Liver (tissue), 9 donors: ENCODE measurements around the gene VPS11. TPM values are rescaled to one million over a fixed set of nuclear protein-coding genes. Genes with fewer than 3 reads are reported as not detected.

Experiments
- DNase-seq: peaks from one replicate; pipeline ENCODE4 v3.0.0-alpha.2; 2017; ENCODE audit warnings: low spot score
- H3K27ac ChIP-seq, 2 donors: one replicate each; pipeline ENCODE4 v1.7.0; 2013; ENCODE audit warnings: inconsistent platforms in 2 of 2, low read length in 2 of 2, control low read depth in 1 of 2, low read depth in 1 of 2, mild to moderate bottlenecking in 1 of 2
- H3K27me3 ChIP-seq, 4 donors: one replicate each; pipeline versions ENCODE4 v1.6.1 to v1.7.0; 2013; ENCODE audit warnings: low read length in 3 of 4, inconsistent platforms in 1 of 4, mild to moderate bottlenecking in 1 of 4, moderate library complexity in 1 of 4; ENCODE audit not compliant: control insufficient read depth in 4 of 4, insufficient read depth in 4 of 4
- H3K36me3 ChIP-seq, 4 donors: one replicate each; pipeline versions ENCODE4 v1.6.1 to v1.7.0; 2013; ENCODE audit warnings: low read length in 3 of 4, mild to moderate bottlenecking in 3 of 4, low read depth in 1 of 4, moderate library complexity in 1 of 4; ENCODE audit not compliant: control insufficient read depth in 4 of 4, insufficient read depth in 3 of 4
- H3K4me1 ChIP-seq, 4 donors: one replicate each; pipeline versions ENCODE4 v1.6.1 to v1.7.0; 2013; ENCODE audit warnings: low read length in 3 of 4, mild to moderate bottlenecking in 3 of 4, moderate library complexity in 1 of 4; ENCODE audit not compliant: control insufficient read depth in 4 of 4, insufficient read depth in 4 of 4
- H3K4me3 ChIP-seq, 3 donors: one replicate each; pipeline versions ENCODE4 v1.6.1 to v1.7.0; 2013; ENCODE audit warnings: low read length in 3 of 3, control low read depth in 1 of 3, low read depth in 1 of 3, mild to moderate bottlenecking in 1 of 3
- H3K9ac ChIP-seq, 2 donors: one replicate each; pipeline ENCODE4 v1.7.0; 2013; ENCODE audit warnings: low read length in 2 of 2, mild to moderate bottlenecking in 2 of 2, moderate library complexity in 2 of 2, control low read depth in 1 of 2, low read depth in 1 of 2
- H3K9me3 ChIP-seq, 4 donors: one replicate each; pipeline versions ENCODE4 v1.6.1 to v1.7.0; 2013; ENCODE audit warnings: low read length in 3 of 4; ENCODE audit not compliant: control insufficient read depth in 4 of 4
- EGR1 ChIP-seq, 2 donors: IDR thresholded peaks; 2 replicates each; pipeline ENCODE4 v1.6.1; 2016 to 2018; ENCODE audit warnings: antibody characterized with exemption in 2 of 2, low read depth in 2 of 2
- FOXA1 ChIP-seq: IDR thresholded peaks from 2 replicates; pipeline ENCODE4 v1.6.1; 2016; ENCODE audit warnings: antibody characterized with exemption
- GABPA ChIP-seq, 2 donors: IDR thresholded peaks in 1 of 2; conservative IDR thresholded peaks in 1 of 2; 2 replicates each; pipeline ENCODE4 v1.6.1; 2016; ENCODE audit warnings: antibody characterized with exemption in 2 of 2, mild to moderate bottlenecking in 1 of 2, moderate library complexity in 1 of 2
- HNF4A ChIP-seq, 2 donors: conservative IDR thresholded peaks; 2 replicates each; pipeline ENCODE4 v1.6.1; 2016; ENCODE audit warnings: antibody characterized with exemption in 2 of 2, mild to moderate bottlenecking in 2 of 2
- HNF4G ChIP-seq: IDR thresholded peaks from 2 replicates; pipeline ENCODE4 v1.6.1; 2016; ENCODE audit warnings: antibody characterized with exemption
- JUND ChIP-seq, 2 donors: IDR thresholded peaks; 2 replicates each; pipeline ENCODE4 v1.6.1; 2016; ENCODE audit warnings: antibody characterized with exemption in 2 of 2
- NR2F2 ChIP-seq: IDR thresholded peaks from 2 replicates; pipeline ENCODE4 v1.6.1; 2016; ENCODE audit warnings: antibody characterized with exemption
- RAD21 ChIP-seq, 2 donors: IDR thresholded peaks; 2 replicates each; pipeline ENCODE4 v1.6.1; 2016; ENCODE audit warnings: antibody characterized with exemption in 2 of 2, mild to moderate bottlenecking in 2 of 2
- RXRA ChIP-seq, 2 donors: IDR thresholded peaks; 2 replicates each; pipeline ENCODE4 v1.6.1; 2017 to 2018; ENCODE audit warnings: antibody characterized with exemption in 2 of 2, mild to moderate bottlenecking in 1 of 2
- SP1 ChIP-seq: IDR thresholded peaks from 2 replicates; pipeline ENCODE4 v1.6.1; 2018; ENCODE audit warnings: antibody characterized with exemption, mild to moderate bottlenecking
- TAF1 ChIP-seq: conservative IDR thresholded peaks from 2 replicates; pipeline ENCODE4 v1.6.1; 2016; ENCODE audit warnings: antibody characterized with exemption, mild to moderate bottlenecking
- WGBS: extraction: QIAGEN DNeasy Blood & Tissue Kit; methylation state at CpG from one replicate; pipeline ENCODE4 v1.1.7; 2013; 5-methylcytosine and 5-hydroxymethylcytosine counted together
- polyA plus RNA-seq, 2 donors: library from polyadenylated mRNA; stranded (reverse) in 1 of 2; unstranded in 1 of 2; fragments of 200-250 nt in 1 of 2; fragments of >200 nt in 1 of 2; fragmentation: Nextera tagmentation in 1 of 2; extraction: Ambion mirVana in 1 of 2; gene quantifications; one replicate each; pipeline versions ENCODE4 v1.2.1 to v1.2.3, GENCODE V29; 2013 to 2015
- total RNA-seq, 2 donors: library from RNA; depleted of rRNA; stranded (reverse); fragments of >200 nt; gene quantifications; one replicate each; pipeline ENCODE4 v1.2.3, GENCODE V29; 2014
- TF ChIP-seq, protein P1 (sequence below): fragments of 150-350 bp; IDR thresholded peaks from 2 replicates; pipeline ENCODE4 v1.5.1; 2017; ENCODE audit warnings: improper control_type of control experiment, low read depth, low read length; ENCODE audit not compliant: missing input control
- TF ChIP-seq, protein P2 (sequence below): IDR thresholded peaks from 2 replicates; pipeline ENCODE4 v1.6.1; 2016; ENCODE audit warnings: antibody characterized with exemption
- TF ChIP-seq, protein P3 (sequence below): IDR thresholded peaks from 2 replicates; pipeline ENCODE4 v1.6.1; 2016; ENCODE audit warnings: antibody characterized with exemption
- donor health status: healthy.
- donor health status: healthy.
- donor health status: healthy.
- donor health status: healthy.
- donor health status: healthy.

Gene VPS11
- total and polyA plus RNA-seq, 4 donors = 7.2 to 17.4 (median 12.2) TPM

GRCh38 chr11:119065369-119065768 is 2.2 kb upstream of the VPS11 start:
- DNase-seq = no peak

DNA sequence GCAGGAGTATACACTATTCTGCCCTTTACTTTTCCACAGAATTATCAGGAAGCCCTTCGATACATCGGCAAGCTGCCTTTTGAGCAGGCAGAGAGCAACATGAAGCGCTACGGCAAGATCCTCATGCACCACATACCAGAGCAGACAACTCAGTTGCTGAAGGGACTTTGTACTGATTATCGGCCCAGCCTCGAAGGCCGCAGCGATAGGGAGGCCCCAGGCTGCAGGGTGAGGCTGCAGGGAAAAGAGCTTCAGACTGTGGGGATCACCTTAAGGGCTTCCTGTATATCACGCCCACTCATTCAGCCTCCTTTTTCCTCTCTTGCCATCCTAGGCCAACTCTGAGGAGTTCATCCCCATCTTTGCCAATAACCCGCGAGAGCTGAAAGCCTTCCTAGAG is 10.2 kb downstream of the VPS11 start:
- Histone ChIP-seq H3K4me3 (no peak overlapping the region), H3K9me3 (no peaks in the 10 kb centered on the region), H3K4me1 (no peaks in the 10 kb centered on the region), H3K27ac (no peak overlapping the region), H3K27me3 (no peaks in the 10 kb centered on the region), H3K36me3 (peaks cover 21 to 76% (median 63%) of the 10 kb centered on the region in 4 donors), H3K9ac (no peak overlapping the region)
- TF ChIP-seq JUND (IDR thresholded peaks at IDR 0.05) (no peak), SP1 (no peak), RXRA (IDR thresholded peaks at IDR 0.05) (no peak), RAD21 (IDR thresholded peaks at IDR 0.05) (no peak), HNF4G (no peak), NR2F2 (no peak), TAF1 (no peak), EGR1 (IDR thresholded peaks at IDR 0.05; ENCODE audit: low read depth in 2 of 2) (no peak), GABPA (IDR thresholded peaks at IDR 0.05 in 1 of 2, conservative IDR thresholded peaks at IDR 0.05 in 1 of 2) (no peak)
- TF ChIP-seq, protein P1, sequence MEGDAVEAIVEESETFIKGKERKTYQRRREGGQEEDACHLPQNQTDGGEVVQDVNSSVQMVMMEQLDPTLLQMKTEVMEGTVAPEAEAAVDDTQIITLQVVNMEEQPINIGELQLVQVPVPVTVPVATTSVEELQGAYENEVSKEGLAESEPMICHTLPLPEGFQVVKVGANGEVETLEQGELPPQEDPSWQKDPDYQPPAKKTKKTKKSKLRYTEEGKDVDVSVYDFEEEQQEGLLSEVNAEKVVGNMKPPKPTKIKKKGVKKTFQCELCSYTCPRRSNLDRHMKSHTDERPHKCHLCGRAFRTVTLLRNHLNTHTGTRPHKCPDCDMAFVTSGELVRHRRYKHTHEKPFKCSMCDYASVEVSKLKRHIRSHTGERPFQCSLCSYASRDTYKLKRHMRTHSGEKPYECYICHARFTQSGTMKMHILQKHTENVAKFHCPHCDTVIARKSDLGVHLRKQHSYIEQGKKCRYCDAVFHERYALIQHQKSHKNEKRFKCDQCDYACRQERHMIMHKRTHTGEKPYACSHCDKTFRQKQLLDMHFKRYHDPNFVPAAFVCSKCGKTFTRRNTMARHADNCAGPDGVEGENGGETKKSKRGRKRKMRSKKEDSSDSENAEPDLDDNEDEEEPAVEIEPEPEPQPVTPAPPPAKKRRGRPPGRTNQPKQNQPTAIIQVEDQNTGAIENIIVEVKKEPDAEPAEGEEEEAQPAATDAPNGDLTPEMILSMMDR = no peak
- TF ChIP-seq, protein P2, sequence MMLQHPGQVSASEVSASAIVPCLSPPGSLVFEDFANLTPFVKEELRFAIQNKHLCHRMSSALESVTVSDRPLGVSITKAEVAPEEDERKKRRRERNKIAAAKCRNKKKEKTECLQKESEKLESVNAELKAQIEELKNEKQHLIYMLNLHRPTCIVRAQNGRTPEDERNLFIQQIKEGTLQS = no peak
- 96% methylated on average over 11 of the region's 11 CpGs for WGBS
- no peak for DNase-seq

More at GRCh38 chr11:119065369-119065768, 2.2 kb upstream of the VPS11 start:
- Histone ChIP-seq H3K27me3 (no peaks in the 10 kb centered on the region), H3K36me3 (peaks cover 0 to 6% (median 3%) of the 10 kb centered on the region in 4 donors), H3K4me1 (peaks cover 2 to 24% (median 16%) of the 10 kb centered on the region in 4 donors), H3K9ac (no peak overlapping the region), H3K9me3 (no peaks in the 10 kb centered on the region), H3K4me3 (no peak overlapping the region), H3K27ac (no peak overlapping the region)
- TF ChIP-seq, protein P1 = peak; percentile 21
- peak; percentile 21 to 45 for TF ChIP-seq RAD21 (IDR thresholded peaks at IDR 0.05)
- no peak for TF ChIP-seq SP1
- WGBS = 74% methylated on average over 4 of the region's 4 CpGs

DNA sequence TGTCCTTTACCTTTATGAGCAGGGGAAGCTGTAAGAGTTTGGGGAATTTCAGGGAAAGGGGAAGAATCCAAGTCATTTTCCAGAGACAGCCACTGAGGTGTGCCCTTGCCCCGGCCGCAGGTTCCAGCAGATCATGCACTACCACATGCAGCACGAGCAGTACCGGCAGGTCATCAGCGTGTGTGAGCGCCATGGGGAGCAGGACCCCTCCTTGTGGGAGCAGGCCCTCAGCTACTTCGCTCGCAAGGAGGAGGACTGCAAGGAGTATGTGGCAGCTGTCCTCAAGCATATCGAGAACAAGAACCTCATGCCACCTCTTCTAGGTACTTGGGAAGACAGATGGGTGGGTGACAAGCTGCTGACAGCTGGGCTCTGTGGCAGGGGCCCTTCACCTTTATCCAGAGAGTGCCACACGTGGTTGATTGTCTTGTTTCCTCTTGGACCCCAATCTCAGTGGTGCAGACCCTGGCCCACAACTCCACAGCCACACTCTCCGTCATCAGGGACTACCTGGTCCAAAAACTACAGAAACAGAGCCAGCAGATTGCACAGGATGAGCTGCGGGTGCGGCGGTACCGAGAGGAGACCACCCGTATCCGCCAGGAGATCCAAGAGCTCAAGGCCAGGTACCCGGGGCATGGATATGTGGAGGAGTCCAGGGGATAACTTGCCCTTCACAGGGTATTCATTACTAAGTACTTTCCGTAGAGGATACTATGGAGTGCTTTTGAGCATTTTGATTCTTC is 11.2 kb downstream of the VPS11 start:
- no peak overlapping the region for H3K4me3 ChIP-seq
- no peak for DNase-seq
- H3K9ac ChIP-seq = no peak overlapping the region
- H3K4me1 ChIP-seq = no peaks in the 10 kb centered on the region
- H3K36me3 ChIP-seq = peaks cover 19 to 66% (median 53%) of the 10 kb centered on the region in 4 donors
- no peaks in the 10 kb centered on the region for H3K9me3 ChIP-seq
- H3K27ac ChIP-seq = no peak overlapping the region
- no peak for TF ChIP-seq GABPA (IDR thresholded peaks at IDR 0.05 in 1 of 2, conservative IDR thresholded peaks at IDR 0.05 in 1 of 2)
- TF ChIP-seq, protein P2 = no peak
- no peak for TF ChIP-seq EGR1 (IDR thresholded peaks at IDR 0.05; ENCODE audit: low read depth in 2 of 2)
- no peak for TF ChIP-seq HNF4A (conservative IDR thresholded peaks at IDR 0.05)
- no peak for TF ChIP-seq SP1
- TF ChIP-seq FOXA1 = no peak
- TF ChIP-seq, protein P1 = no peak
- TF ChIP-seq RAD21 (IDR thresholded peaks at IDR 0.05) = no peak
- no peak for TF ChIP-seq NR2F2
- TF ChIP-seq, protein P3, sequence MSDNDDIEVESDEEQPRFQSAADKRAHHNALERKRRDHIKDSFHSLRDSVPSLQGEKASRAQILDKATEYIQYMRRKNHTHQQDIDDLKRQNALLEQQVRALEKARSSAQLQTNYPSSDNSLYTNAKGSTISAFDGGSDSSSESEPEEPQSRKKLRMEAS = no peak
- H3K27me3 ChIP-seq = no peaks in the 10 kb centered on the region
- WGBS = 91% methylated on average over 19 of the region's 19 CpGs
